KMS-11 (cell line): ENCODE measurements around the gene COL4A6.

Experiments
- H2AFZ ChIP-seq: fragments of 200-600 bp; sonication (generic); 2 replicates; pipeline ENCODE4 v1.6.1; 2016; ENCODE audit warnings: antibody characterized with exemption, mixed run types, low read depth
- H3K27ac ChIP-seq: fragments of 200-600 bp; sonication (generic); 2 replicates; pipeline ENCODE4 v1.6.1; 2016; ENCODE audit warnings: mild to moderate bottlenecking, mixed run types
- H3K27me3 ChIP-seq: fragments of 200-600 bp; sonication (generic); 2 replicates; pipeline ENCODE4 v1.6.1; 2017; ENCODE audit warnings: mild to moderate bottlenecking, low read depth, mixed run types, moderate library complexity; ENCODE audit not compliant: insufficient read depth
- H3K36me3 ChIP-seq: fragments of 200-600 bp; sonication (generic); 2 replicates; pipeline ENCODE4 v1.6.1; 2017; ENCODE audit warnings: mild to moderate bottlenecking, mixed run types; ENCODE audit not compliant: insufficient read depth
- H3K4me1 ChIP-seq: fragments of 200-600 bp; sonication (generic); 2 replicates; pipeline ENCODE4 v1.6.1; 2016; ENCODE audit warnings: mild to moderate bottlenecking, low read depth, mixed run types; ENCODE audit not compliant: poor library complexity, severe bottlenecking
- H3K4me2 ChIP-seq: fragments of 200-600 bp; sonication (generic); 2 replicates; pipeline ENCODE4 v1.7.0; 2016; ENCODE audit warnings: mild to moderate bottlenecking, mixed run types
- H3K4me3 ChIP-seq: fragments of 200-600 bp; sonication (generic); IDR thresholded peaks from 2 replicates; pipeline ENCODE4 v1.6.1; 2017; ENCODE audit warnings: low read depth, low read length, mixed read lengths; ENCODE audit not compliant: insufficient read depth
- H3K79me2 ChIP-seq: fragments of 200-600 bp; sonication (generic); 2 replicates; pipeline ENCODE4 v1.6.1; 2016; ENCODE audit warnings: low read depth, mixed run types; ENCODE audit not compliant: insufficient read depth
- H3K9ac ChIP-seq: fragments of 200-600 bp; sonication (generic); 2 replicates; pipeline ENCODE4 v1.6.1; 2016; ENCODE audit warnings: mild to moderate bottlenecking, mixed run types
- H4K20me1 ChIP-seq: fragments of 200-600 bp; sonication (generic); 2 replicates; pipeline ENCODE4 v1.6.1; 2016; ENCODE audit warnings: mild to moderate bottlenecking, mixed run types; ENCODE audit not compliant: insufficient read depth
- CTCF ChIP-seq: fragments of 200-600 bp; sonication (generic); conservative IDR thresholded peaks from 2 replicates; pipeline ENCODE4 v1.6.1; 2017; ENCODE audit warnings: low read depth, mild to moderate bottlenecking, antibody characterized with exemption, low read length, moderate library complexity, mixed read lengths

Gene COL4A6

GRCh38 chrX:108221301-108221864 lies 216.8 kb downstream of the COL4A6 start:
- no peaks in the 10 kb centered on the region for H3K79me2 ChIP-seq
- no peak overlapping the region for H2AFZ ChIP-seq
- H3K36me3 ChIP-seq, result no peaks in the 10 kb centered on the region
- H3K4me3 ChIP-seq, result no peak overlapping the region
- TF ChIP-seq CTCF, result no peak
- no peak overlapping the region for H3K4me2 ChIP-seq
- no peak overlapping the region for H3K27ac ChIP-seq
- no peaks in the 10 kb centered on the region for H4K20me1 ChIP-seq
- peaks cover 6% of the 10 kb centered on the region for H3K4me1 ChIP-seq
- no peak overlapping the region for H3K9ac ChIP-seq
- no peaks in the 10 kb centered on the region for H3K27me3 ChIP-seq

GRCh38 chrX:108219949-108220601 lies 218.1 kb downstream of the COL4A6 start:
- Histone ChIP-seq H3K27me3 (no peaks in the 10 kb centered on the region), H3K9ac (no peak overlapping the region), H4K20me1 (no peaks in the 10 kb centered on the region), H3K27ac (no peak overlapping the region), H3K79me2 (no peaks in the 10 kb centered on the region), H3K36me3 (no peaks in the 10 kb centered on the region), H2AFZ (no peak overlapping the region), H3K4me1 (peaks cover 13% of the 10 kb centered on the region), H3K4me2 (no peak overlapping the region), H3K4me3 (no peak overlapping the region)
- no peak for TF ChIP-seq CTCF

DNA sequence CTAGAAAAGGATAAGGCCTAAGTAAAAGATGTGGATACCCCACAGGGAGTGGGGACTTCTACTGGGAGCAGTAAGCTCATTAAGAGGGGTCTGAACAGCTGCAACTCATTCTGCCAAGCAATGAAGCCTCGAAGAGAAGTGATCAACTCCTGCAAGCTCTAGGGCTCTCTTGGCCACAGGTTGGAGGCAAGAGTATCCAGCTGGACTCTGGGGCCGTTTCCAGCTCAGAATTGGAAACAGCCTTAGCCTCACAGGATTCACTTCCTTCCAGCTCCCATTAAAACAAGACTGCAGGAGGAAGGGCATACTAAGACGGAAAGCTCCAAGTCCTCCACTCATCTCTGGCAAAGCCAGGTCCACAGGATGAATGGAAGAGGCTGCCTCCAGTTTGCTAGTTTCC lies 220.3 kb downstream of the COL4A6 start:
- H3K36me3 ChIP-seq, result no peaks in the 10 kb centered on the region
- H3K4me1 ChIP-seq, result peaks cover 13% of the 10 kb centered on the region
- H3K27ac ChIP-seq, result no peak overlapping the region
- no peak overlapping the region for H3K4me2 ChIP-seq
- no peaks in the 10 kb centered on the region for H4K20me1 ChIP-seq
- H2AFZ ChIP-seq, result no peak overlapping the region
- no peaks in the 10 kb centered on the region for H3K79me2 ChIP-seq
- H3K27me3 ChIP-seq, result no peaks in the 10 kb centered on the region
- no peak for TF ChIP-seq CTCF
- no peak overlapping the region for H3K9ac ChIP-seq
- no peak overlapping the region for H3K4me3 ChIP-seq

GRCh38 chrX:108216919-108217571 lies 221.2 kb downstream of the COL4A6 start:
- no peak for TF ChIP-seq CTCF
- no peak overlapping the region for H3K4me2 ChIP-seq
- no peaks in the 10 kb centered on the region for H3K27me3 ChIP-seq

More at GRCh38 chrX:108216919-108217571, 221.2 kb downstream of the COL4A6 start:
- Histone ChIP-seq H3K4me3 (no peak overlapping the region), H3K27ac (no peak overlapping the region), H2AFZ (no peak overlapping the region), H3K9ac (no peak overlapping the region), H4K20me1 (no peaks in the 10 kb centered on the region), H3K36me3 (no peaks in the 10 kb centered on the region), H3K4me1 (peaks cover 13% of the 10 kb centered on the region), H3K79me2 (no peaks in the 10 kb centered on the region)
